GM18873 (cell line): ENCODE data around the gene MSL3.

Source experiments
- ATAC-seq: cut with Tn5 transposase; IDR thresholded peaks from one replicate; pipeline ENCODE4 v1.9.1; 2021; ENCODE audit warnings: mild to moderate bottlenecking, moderate library complexity, moderate number of reproducible peaks; ENCODE audit not compliant: unreplicated experiment, low FRiP score

Gene MSL3

GRCh38 chrX:11813341-11813740 lies 55.3 kb downstream of the MSL3 start:
- ATAC-seq: no peak
